Spinal cord (tissue), 10 donors: ENCODE results near the gene MB. TPM values are rescaled to one million over a fixed set of nuclear protein-coding genes. Genes with fewer than 3 reads are reported as not detected.

Experiments used
- DNase-seq, 6 donors: peaks; one replicate each; pipeline versions ENCODE4 v3.0.0 to v3.0.0-alpha.2; 2013 to 2015; ENCODE audit warnings: low spot score in 6 of 6, low read depth in 4 of 6
- H3K27ac ChIP-seq: one replicate; pipeline ENCODE4 v1.5.1; 2013; ENCODE audit warnings: low read depth, low read length, control low read depth
- H3K27me3 ChIP-seq: one replicate; pipeline ENCODE4 v1.6.1; 2013; ENCODE audit warnings: low read length; ENCODE audit not compliant: control insufficient read depth, insufficient read depth
- H3K36me3 ChIP-seq: one replicate; pipeline ENCODE4 v1.6.1; 2013; ENCODE audit warnings: low read length; ENCODE audit not compliant: control insufficient read depth, insufficient read depth
- H3K4me1 ChIP-seq: one replicate; pipeline ENCODE4 v1.6.1; 2013; ENCODE audit warnings: low read length; ENCODE audit not compliant: control insufficient read depth, insufficient read depth
- H3K4me3 ChIP-seq: one replicate; pipeline ENCODE4 v1.5.1; 2013; ENCODE audit warnings: low read depth, low read length, control low read depth
- H3K9me3 ChIP-seq: one replicate; pipeline ENCODE4 v1.6.1; 2013; ENCODE audit warnings: low read length; ENCODE audit not compliant: control insufficient read depth, insufficient read depth
- WGBS: methylation state at CpG from one replicate; pipeline ENCODE4 v1.1.5; 2013; ENCODE audit warnings: missing lambda C conversion rate; ENCODE audit not compliant: insufficient coverage; 5-methylcytosine and 5-hydroxymethylcytosine counted together
- polyA plus RNA-seq, 2 donors: library from polyadenylated mRNA; unstranded; fragments of 120-200 nt; gene quantifications; one replicate each; pipeline ENCODE4 v1.2.1, GENCODE V29; 2013; ENCODE audit not compliant: insufficient read length in 2 of 2
- total RNA-seq, 2 donors: library from RNA; depleted of rRNA in 1 of 2; stranded (reverse); fragments of 120-200 nt in 1 of 2; fragments of >200 nt in 1 of 2; gene quantifications; one replicate each; pipeline versions ENCODE4 v1.2.3 to v1.2.4, GENCODE V29; 2013 to 2014
- donor health status: healthy.

Gene MB
- total and polyA plus RNA-seq, 4 donors: 0.41 to 1.8 (median 0.64) TPM

GRCh38 chr22:35619336-35620094 is 2.4 kb upstream of the MB start:
- H3K4me3 ChIP-seq: no peak overlapping the region
- peaks cover 24% of the 10 kb centered on the region for H3K4me1 ChIP-seq
- H3K27me3 ChIP-seq: no peaks in the 10 kb centered on the region
- 90% methylated on average over 10 of the region's 13 CpGs for WGBS
- H3K36me3 ChIP-seq: no peaks in the 10 kb centered on the region
- no peaks in the 10 kb centered on the region for H3K9me3 ChIP-seq
- no peak overlapping the region for H3K27ac ChIP-seq
- no peak for DNase-seq

GRCh38 chr22:35618427-35619223 is 1.5 kb upstream of the MB start:
- no peak for DNase-seq
- Histone ChIP-seq H3K9me3 (no peaks in the 10 kb centered on the region), H3K4me3 (no peak overlapping the region), H3K4me1 (peaks cover 24% of the 10 kb centered on the region), H3K36me3 (no peaks in the 10 kb centered on the region), H3K27ac (no peak overlapping the region), H3K27me3 (no peaks in the 10 kb centered on the region)
- 100% methylated on average over 1 of the region's 1 CpG for WGBS

GRCh38 chr22:35616043-35616442 is 1.1 kb downstream of the MB start:
- H3K9me3 ChIP-seq: no peaks in the 10 kb centered on the region
- WGBS: 72% methylated on average over 2 of the region's 7 CpGs
- H3K36me3 ChIP-seq: no peaks in the 10 kb centered on the region

GRCh38 chr22:35615156-35615555 is 2.0 kb downstream of the MB start:
- 67% methylated on average over 6 of the region's 6 CpGs for WGBS
- Histone ChIP-seq H3K27ac (no peak overlapping the region), H3K9me3 (no peaks in the 10 kb centered on the region), H3K4me3 (no peak overlapping the region), H3K36me3 (no peaks in the 10 kb centered on the region), H3K27me3 (no peaks in the 10 kb centered on the region), H3K4me1 (no peaks in the 10 kb centered on the region)
- DNase-seq: no peak

More at GRCh38 chr22:35616043-35616442, 1.1 kb downstream of the MB start:
- Histone ChIP-seq H3K27me3 (no peaks in the 10 kb centered on the region), H3K27ac (no peak overlapping the region), H3K4me1 (peaks cover 8% of the 10 kb centered on the region), H3K4me3 (no peak overlapping the region)
- DNase-seq: no peak

GRCh38 chr22:35614404-35614803 is 2.7 kb downstream of the MB start:
- Histone ChIP-seq H3K4me1 (no peaks in the 10 kb centered on the region), H3K27ac (no peak overlapping the region), H3K36me3 (no peaks in the 10 kb centered on the region), H3K4me3 (no peak overlapping the region), H3K9me3 (no peaks in the 10 kb centered on the region), H3K27me3 (no peaks in the 10 kb centered on the region)
- no peak for DNase-seq
- WGBS: no CpG with 5 or more reads among the region's 2 CpGs

GRCh38 chr22:35612903-35613302 is 4.2 kb downstream of the MB start:
- 93% methylated on average over 12 of the region's 12 CpGs for WGBS
- no peaks in the 10 kb centered on the region for H3K27me3 ChIP-seq
- H3K4me1 ChIP-seq: no peaks in the 10 kb centered on the region
- no peak overlapping the region for H3K27ac ChIP-seq
- no peaks in the 10 kb centered on the region for H3K36me3 ChIP-seq
- H3K4me3 ChIP-seq: no peak overlapping the region
- no peaks in the 10 kb centered on the region for H3K9me3 ChIP-seq
- DNase-seq: no peak

- no peak overlapping the region for H3K4me3 ChIP-seq
- no peak for DNase-seq
- no peaks in the 10 kb centered on the region for H3K27me3 ChIP-seq
- H3K4me1 ChIP-seq: peaks cover 4% of the 10 kb centered on the region
- no peak overlapping the region for H3K27ac ChIP-seq
- WGBS: 79% methylated on average over 8 of the region's 8 CpGs
- no peaks in the 10 kb centered on the region for H3K9me3 ChIP-seq
- H3K36me3 ChIP-seq: no peaks in the 10 kb centered on the region
Observed at GRCh38 chr22:35611891-35612576, 5.1 kb downstream of the MB start.

- Histone ChIP-seq H3K4me1 (peaks cover 11% of the 10 kb centered on the region), H3K27me3 (no peaks in the 10 kb centered on the region), H3K27ac (no peak overlapping the region), H3K36me3 (no peaks in the 10 kb centered on the region), H3K9me3 (no peaks in the 10 kb centered on the region), H3K4me3 (no peak overlapping the region)
- 95% methylated on average over 5 of the region's 6 CpGs for WGBS
- DNase-seq: no peak
Observed at GRCh38 chr22:35611200-35611890, 5.8 kb downstream of the MB start.

GRCh38 chr22:35610741-35611140 is 6.4 kb downstream of the MB start:
- H3K9me3 ChIP-seq: no peaks in the 10 kb centered on the region
- no peak overlapping the region for H3K27ac ChIP-seq
- no peaks in the 10 kb centered on the region for H3K36me3 ChIP-seq
- H3K4me1 ChIP-seq: peaks cover 17% of the 10 kb centered on the region
- 70% methylated on average over 10 of the region's 10 CpGs for WGBS
- H3K27me3 ChIP-seq: no peaks in the 10 kb centered on the region
- H3K4me3 ChIP-seq: no peak overlapping the region
- DNase-seq: no peak
